ENCODE measurements around the gene MYH14.

MYH14 gene

GRCh38 chr19:50275577-50276368 lies 72.4 kb downstream of the MYH14 start:
- Histone ChIP-seq H2AFZ (ENCODE audit: low read length, unreplicated experiment) (no peak overlapping the region), H3K27me3 (ENCODE audit: insufficient read depth, low read length) (peaks cover 4% of the 10 kb centered on the region; the same call in 1 of the 2 replicates), H3K36me3 (ENCODE audit: insufficient read depth, low read length) (no peaks in the 10 kb centered on the region), H3K27ac (ENCODE audit: low read depth, low read length) (no peak overlapping the region), H3K4me1 (ENCODE audit: control insufficient read depth, insufficient read depth, low read length, unreplicated experiment) (no peaks in the 10 kb centered on the region), H3K4me3 (ENCODE audit: low read depth, low read length) (no peak overlapping the region), H3K79me2 (ENCODE audit: control insufficient read depth, insufficient read depth, low read length, unreplicated experiment) (no peaks in the 10 kb centered on the region)

GRCh38 chr19:50276370-50277063 lies 73.1 kb downstream of the MYH14 start:
- no peaks in the 10 kb centered on the region for H3K36me3 ChIP-seq (ENCODE audit: insufficient read depth, low read length)
- no peak overlapping the region for H3K4me3 ChIP-seq (ENCODE audit: low read depth, low read length)
- H2AFZ ChIP-seq (ENCODE audit: low read length, unreplicated experiment): no peak overlapping the region
- H3K79me2 ChIP-seq (ENCODE audit: control insufficient read depth, insufficient read depth, low read length, unreplicated experiment): no peaks in the 10 kb centered on the region
- no peak overlapping the region for H3K27ac ChIP-seq (ENCODE audit: low read depth, low read length)
- peaks cover 4% of the 10 kb centered on the region; the same call in 1 of the 2 replicates for H3K27me3 ChIP-seq (ENCODE audit: insufficient read depth, low read length)
- no peaks in the 10 kb centered on the region for H3K4me1 ChIP-seq (ENCODE audit: control insufficient read depth, insufficient read depth, low read length, unreplicated experiment)

- H3K79me2 ChIP-seq (ENCODE audit: control insufficient read depth, insufficient read depth, low read length, unreplicated experiment): no peaks in the 10 kb centered on the region
- no peak overlapping the region for H2AFZ ChIP-seq (ENCODE audit: low read length, unreplicated experiment)
- H3K27me3 ChIP-seq (ENCODE audit: insufficient read depth, low read length): peaks cover 4% of the 10 kb centered on the region; the same call in 1 of the 2 replicates
- H3K27ac ChIP-seq (ENCODE audit: low read depth, low read length): no peak overlapping the region
- H3K4me3 ChIP-seq (ENCODE audit: low read depth, low read length): no peak overlapping the region
- H3K4me1 ChIP-seq (ENCODE audit: control insufficient read depth, insufficient read depth, low read length, unreplicated experiment): no peaks in the 10 kb centered on the region
- no peaks in the 10 kb centered on the region for H3K36me3 ChIP-seq (ENCODE audit: insufficient read depth, low read length)
Measured at GRCh38 chr19:50277966-50278580, 74.7 kb downstream of the MYH14 start.

GRCh38 chr19:50280074-50280473 lies 76.7 kb downstream of the MYH14 start:
- H3K4me3 ChIP-seq (ENCODE audit: low read depth, low read length): no peak overlapping the region
- no peaks in the 10 kb centered on the region for H3K36me3 ChIP-seq (ENCODE audit: insufficient read depth, low read length)
- no peak overlapping the region for H2AFZ ChIP-seq (ENCODE audit: low read length, unreplicated experiment)
- no peaks in the 10 kb centered on the region for H3K79me2 ChIP-seq (ENCODE audit: control insufficient read depth, insufficient read depth, low read length, unreplicated experiment)
- H3K4me1 ChIP-seq (ENCODE audit: control insufficient read depth, insufficient read depth, low read length, unreplicated experiment): no peaks in the 10 kb centered on the region
- peaks cover 5% of the 10 kb centered on the region; the same call in 1 of the 2 replicates for H3K27me3 ChIP-seq (ENCODE audit: insufficient read depth, low read length)
- no peak overlapping the region for H3K27ac ChIP-seq (ENCODE audit: low read depth, low read length)

GRCh38 chr19:50280983-50281382 lies 77.6 kb downstream of the MYH14 start:
- H3K27ac ChIP-seq (ENCODE audit: low read depth, low read length): no peak overlapping the region
- no peaks in the 10 kb centered on the region for H3K36me3 ChIP-seq (ENCODE audit: insufficient read depth, low read length)
- H3K4me1 ChIP-seq (ENCODE audit: control insufficient read depth, insufficient read depth, low read length, unreplicated experiment): no peaks in the 10 kb centered on the region
- no peak overlapping the region for H2AFZ ChIP-seq (ENCODE audit: low read length, unreplicated experiment)
- H3K4me3 ChIP-seq (ENCODE audit: low read depth, low read length): no peak overlapping the region
- H3K27me3 ChIP-seq (ENCODE audit: insufficient read depth, low read length): peaks cover 6% of the 10 kb centered on the region; the same call in 1 of the 2 replicates
- no peaks in the 10 kb centered on the region for H3K79me2 ChIP-seq (ENCODE audit: control insufficient read depth, insufficient read depth, low read length, unreplicated experiment)

- peaks cover 6% of the 10 kb centered on the region; the same call in 1 of the 2 replicates for H3K27me3 ChIP-seq (ENCODE audit: insufficient read depth, low read length)
- H3K79me2 ChIP-seq (ENCODE audit: control insufficient read depth, insufficient read depth, low read length, unreplicated experiment): no peaks in the 10 kb centered on the region
- no peak overlapping the region for H2AFZ ChIP-seq (ENCODE audit: low read length, unreplicated experiment)
- H3K27ac ChIP-seq (ENCODE audit: low read depth, low read length): no peak overlapping the region
- no peaks in the 10 kb centered on the region for H3K36me3 ChIP-seq (ENCODE audit: insufficient read depth, low read length)
- H3K4me3 ChIP-seq (ENCODE audit: low read depth, low read length): no peak overlapping the region
- H3K4me1 ChIP-seq (ENCODE audit: control insufficient read depth, insufficient read depth, low read length, unreplicated experiment): no peaks in the 10 kb centered on the region
Measured at GRCh38 chr19:50281491-50281890, 78.1 kb downstream of the MYH14 start.

GRCh38 chr19:50285833-50286232 lies 82.4 kb downstream of the MYH14 start:
- Histone ChIP-seq H3K36me3 (ENCODE audit: insufficient read depth, low read length) (no peaks in the 10 kb centered on the region), H3K27ac (ENCODE audit: low read depth, low read length) (no peak overlapping the region), H2AFZ (ENCODE audit: low read length, unreplicated experiment) (no peak overlapping the region), H3K4me3 (ENCODE audit: low read depth, low read length) (no peak overlapping the region), H3K79me2 (ENCODE audit: control insufficient read depth, insufficient read depth, low read length, unreplicated experiment) (no peaks in the 10 kb centered on the region), H3K27me3 (ENCODE audit: insufficient read depth, low read length) (peaks cover 9% of the 10 kb centered on the region; the same call in 1 of the 2 replicates), H3K4me1 (ENCODE audit: control insufficient read depth, insufficient read depth, low read length, unreplicated experiment) (no peaks in the 10 kb centered on the region)

GRCh38 chr19:50286443-50286842 lies 83.0 kb downstream of the MYH14 start:
- H3K27ac ChIP-seq (ENCODE audit: low read depth, low read length): no peak overlapping the region
- H3K79me2 ChIP-seq (ENCODE audit: control insufficient read depth, insufficient read depth, low read length, unreplicated experiment): no peaks in the 10 kb centered on the region
- no peaks in the 10 kb centered on the region for H3K36me3 ChIP-seq (ENCODE audit: insufficient read depth, low read length)
- H2AFZ ChIP-seq (ENCODE audit: low read length, unreplicated experiment): no peak overlapping the region
- no peak overlapping the region for H3K4me3 ChIP-seq (ENCODE audit: low read depth, low read length)
- H3K4me1 ChIP-seq (ENCODE audit: control insufficient read depth, insufficient read depth, low read length, unreplicated experiment): no peaks in the 10 kb centered on the region
- H3K27me3 ChIP-seq (ENCODE audit: insufficient read depth, low read length): peaks cover 9% of the 10 kb centered on the region; the same call in 1 of the 2 replicates

GRCh38 chr19:50287331-50287730 lies 83.9 kb downstream of the MYH14 start:
- Histone ChIP-seq H3K79me2 (ENCODE audit: control insufficient read depth, insufficient read depth, low read length, unreplicated experiment) (no peaks in the 10 kb centered on the region), H3K27ac (ENCODE audit: low read depth, low read length) (no peak overlapping the region), H3K36me3 (ENCODE audit: insufficient read depth, low read length) (no peaks in the 10 kb centered on the region), H3K4me1 (ENCODE audit: control insufficient read depth, insufficient read depth, low read length, unreplicated experiment) (no peaks in the 10 kb centered on the region), H3K27me3 (ENCODE audit: insufficient read depth, low read length) (peaks cover 9% of the 10 kb centered on the region; the same call in 1 of the 2 replicates), H3K4me3 (ENCODE audit: low read depth, low read length) (no peak overlapping the region), H2AFZ (ENCODE audit: low read length, unreplicated experiment) (no peak overlapping the region)

GRCh38 chr19:50288954-50289353 lies 85.5 kb downstream of the MYH14 start:
- H3K27me3 ChIP-seq (ENCODE audit: insufficient read depth, low read length): peaks cover 9% of the 10 kb centered on the region; the same call in 1 of the 2 replicates
- H3K79me2 ChIP-seq (ENCODE audit: control insufficient read depth, insufficient read depth, low read length, unreplicated experiment): no peaks in the 10 kb centered on the region
- H3K36me3 ChIP-seq (ENCODE audit: insufficient read depth, low read length): no peaks in the 10 kb centered on the region
- H3K4me1 ChIP-seq (ENCODE audit: control insufficient read depth, insufficient read depth, low read length, unreplicated experiment): no peaks in the 10 kb centered on the region
- H3K27ac ChIP-seq (ENCODE audit: low read depth, low read length): no peak overlapping the region
- H3K4me3 ChIP-seq (ENCODE audit: low read depth, low read length): no peak overlapping the region
- no peak overlapping the region for H2AFZ ChIP-seq (ENCODE audit: low read length, unreplicated experiment)

Measured in ACC112 (cell line).